Smooth muscle cell (in vitro differentiated cells): ENCODE data around the gene TSSC4. TPM values are rescaled to one million over a fixed set of nuclear protein-coding genes. Genes with fewer than 3 reads are reported as not detected.

Source experiments
- DNase-seq: peaks from one replicate; lab custom pipeline; 2025; ENCODE audit not compliant: unreplicated experiment; lab: John Stamatoyannopoulos, UW
- H2AFZ ChIP-seq: fragments of 200-600 bp; sonication (generic); 2 replicates; pipeline ENCODE4 v1.6.0; 2016; ENCODE audit warnings: antibody characterized with exemption, low read depth, mild to moderate bottlenecking
- H3F3A ChIP-seq: fragments of 200-600 bp; sonication (generic); 2 replicates; pipeline ENCODE4 v1.6.0; 2017; ENCODE audit warnings: antibody characterized with exemption, low read depth
- H3K27ac ChIP-seq: fragments of 200-600 bp; sonication (generic); 2 replicates; pipeline ENCODE4 v1.5.1; 2016; ENCODE audit warnings: low read depth, mild to moderate bottlenecking
- H3K27me3 ChIP-seq: fragments of 200-600 bp; sonication (generic); 2 replicates; pipeline ENCODE4 v1.6.1; 2016; ENCODE audit warnings: low read depth, mild to moderate bottlenecking
- H3K36me3 ChIP-seq: fragments of 200-600 bp; sonication (generic); 2 replicates; pipeline ENCODE4 v1.5.1; 2016; ENCODE audit warnings: low read depth
- H3K4me1 ChIP-seq: fragments of 200-600 bp; sonication (generic); 2 replicates; pipeline ENCODE4 v1.5.1; 2016; ENCODE audit warnings: low read depth
- H3K4me2 ChIP-seq: fragments of 200-600 bp; sonication (generic); 2 replicates; pipeline ENCODE4 v1.6.0; 2016; ENCODE audit warnings: mild to moderate bottlenecking
- H3K4me3 ChIP-seq: fragments of 200-600 bp; sonication (generic); 2 replicates; pipeline ENCODE4 v1.5.1; 2016; ENCODE audit warnings: mild to moderate bottlenecking
- H3K79me2 ChIP-seq: fragments of 200-600 bp; sonication (generic); 2 replicates; pipeline ENCODE4 v1.6.0; 2016; ENCODE audit warnings: low read depth, mild to moderate bottlenecking
- H3K9ac ChIP-seq: fragments of 200-600 bp; sonication (generic); 2 replicates; pipeline ENCODE4 v1.6.0; 2016; ENCODE audit warnings: low read depth
- H3K9me3 ChIP-seq: fragments of 200-600 bp; sonication (generic); replicated peaks from 2 replicates; pipeline ENCODE4 v1.5.1; 2016; ENCODE audit warnings: low read depth
- H4K20me1 ChIP-seq: fragments of 200-600 bp; sonication (generic); 2 replicates; pipeline ENCODE4 v1.6.0; 2016; ENCODE audit warnings: low read depth
- CTCF ChIP-seq: fragments of 200-600 bp; sonication (generic); IDR thresholded peaks from 2 replicates; pipeline ENCODE4 v1.5.1; 2017; ENCODE audit warnings: borderline replicate concordance, mild to moderate bottlenecking, antibody characterized with exemption; ENCODE audit not compliant: insufficient read depth, poor library complexity, severe bottlenecking
- WGBS: methylation state at CpG from one replicate; pipeline ENCODE4 v1.1.7; 2016; ENCODE audit warnings: low lambda C conversion rate; 5-methylcytosine and 5-hydroxymethylcytosine counted together
- polyA plus RNA-seq: library from polyadenylated mRNA; unstranded; fragments of >200 nt; fragmentation: Nextera tagmentation; extraction: Ambion mirVana; gene quantifications from 2 replicates; pipeline ENCODE4 v1.2.1, GENCODE V29; 2016
- total RNA-seq: library from RNA; depleted of rRNA; stranded (reverse); fragments of >200 nt; gene quantifications from 2 replicates; pipeline ENCODE4 v1.2.3, GENCODE V29; 2014

The TSSC4 gene
- total and polyA plus RNA-seq, 2 experiments from 2014 or later = 32.5 to 82.3 TPM

GRCh38 chr11:2400762-2401435, 349 bp downstream of the TSSC4 start:
- H3K4me2 ChIP-seq = peak overlapping the region; percentile 95
- peaks cover 13% of the 10 kb centered on the region for H3K4me1 ChIP-seq
- H3K79me2 ChIP-seq = peaks cover 18% of the 10 kb centered on the region
- TF ChIP-seq CTCF = no peak
- peak overlapping the region; percentile 96 for H3K4me3 ChIP-seq
- H3K9me3 ChIP-seq = no peaks in the 10 kb centered on the region
- WGBS = 2% methylated on average over 55 of the region's 55 CpGs
- H3K27me3 ChIP-seq = no peaks in the 10 kb centered on the region
- H3F3A ChIP-seq = peaks cover 17% of the 10 kb centered on the region
- H3K9ac ChIP-seq = peak overlapping the region; percentile 96
- H4K20me1 ChIP-seq = no peaks in the 10 kb centered on the region
- peak overlapping the region; percentile 79 for H3K27ac ChIP-seq
- DNase-seq = no peak
- H2AFZ ChIP-seq = peak overlapping the region; percentile 42
- no peaks in the 10 kb centered on the region for H3K36me3 ChIP-seq

GRCh38 chr11:2401436-2401984, 960 bp downstream of the TSSC4 start:
- Histone ChIP-seq H2AFZ (no peak overlapping the region), H3K4me3 (peak overlapping the region; percentile 96), H3K36me3 (no peaks in the 10 kb centered on the region), H4K20me1 (no peaks in the 10 kb centered on the region), H3K4me1 (peaks cover 13% of the 10 kb centered on the region), H3K79me2 (peaks cover 18% of the 10 kb centered on the region), H3K9ac (peak overlapping the region; percentile 96), H3K4me2 (peak overlapping the region; percentile 95), H3K27ac (peak overlapping the region; percentile 79), H3K27me3 (no peaks in the 10 kb centered on the region), H3F3A (peaks cover 17% of the 10 kb centered on the region), H3K9me3 (no peaks in the 10 kb centered on the region)
- TF ChIP-seq CTCF = no peak
- WGBS = 59% methylated on average over 12 of the region's 12 CpGs
- DNase-seq = no peak

GRCh38 chr11:2402106-2402505, 1.6 kb downstream of the TSSC4 start:
- Histone ChIP-seq H3K9me3 (no peaks in the 10 kb centered on the region), H3K36me3 (no peaks in the 10 kb centered on the region), H3K27ac (no peak overlapping the region), H3K79me2 (peaks cover 18% of the 10 kb centered on the region), H3K4me1 (peaks cover 13% of the 10 kb centered on the region), H2AFZ (no peak overlapping the region), H3K4me2 (peak overlapping the region; percentile 95), H3K27me3 (no peaks in the 10 kb centered on the region), H3K4me3 (no peak overlapping the region), H4K20me1 (no peaks in the 10 kb centered on the region), H3K9ac (no peak overlapping the region), H3F3A (peaks cover 14% of the 10 kb centered on the region)
- TF ChIP-seq CTCF = no peak
- 99% methylated on average over 13 of the region's 13 CpGs for WGBS
- no peak for DNase-seq
